ENCODE data around the gene MARK2. TPM values are rescaled to one million over a fixed set of nuclear protein-coding genes. Genes with fewer than 3 reads are reported as not detected.
A peak's percentile ranks its signal among the peaks of the same experiment; 100 is the strongest.

Gene MARK2
- total and polyA plus RNA-seq, 2 of the 8 experiments (the other 6 are each of a cell fraction or from before 2014, with no cell fraction given) = 19.3 to 58.5 TPM

DNA sequence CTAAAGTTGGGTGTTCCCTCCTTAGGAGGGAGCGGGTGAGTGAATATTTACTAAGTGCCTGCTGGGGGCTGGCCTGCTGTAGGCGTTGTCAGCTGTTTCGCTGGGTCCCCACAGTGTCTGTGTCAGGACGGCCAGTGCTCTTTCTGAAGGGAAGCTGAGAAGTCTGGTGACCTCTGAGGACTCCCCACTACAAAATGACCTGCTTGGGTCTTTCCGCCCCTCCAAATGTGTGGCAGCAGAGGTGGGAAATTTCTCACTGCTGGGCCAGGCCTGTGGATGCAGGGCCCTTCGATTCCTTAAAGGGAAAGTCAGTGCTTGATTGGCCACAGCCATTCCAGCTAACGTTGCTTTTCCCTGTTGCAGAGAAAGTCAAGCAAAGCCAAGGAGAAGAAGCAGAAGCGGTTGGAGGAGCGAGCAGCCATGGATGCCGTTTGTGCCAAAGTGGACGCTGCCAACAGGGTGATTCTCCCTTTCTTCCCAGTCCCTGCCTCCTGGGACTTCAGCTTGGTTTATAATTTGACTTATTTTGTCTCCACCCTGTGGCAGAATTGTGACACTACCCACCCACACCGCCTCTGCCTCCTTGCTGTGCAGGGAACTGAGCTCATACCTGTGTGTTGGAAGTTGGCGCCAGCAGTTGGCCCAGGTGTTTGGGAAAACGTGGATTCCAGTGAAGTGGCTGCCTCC, 106.7 kb downstream of the MARK2 start:
- Histone ChIP-seq H3K18ac (ENCODE audit: extremely low read depth, low read length) (no peak overlapping the region), H3K27me3 (replicated peaks in 1 of 4; ENCODE audit: control insufficient read depth in 3 of 4, extremely low read depth in 1 of 4, insufficient read depth in 3 of 4, low read length in 3 of 4) (no peaks in the 10 kb centered on the region), H4K8ac (ENCODE audit: extremely low read depth, insufficient read depth, low read length) (no peak overlapping the region), H3K27ac (ENCODE audit: low read depth, low read length) (no peak overlapping the region), H3K9me3 (ENCODE audit: insufficient read depth in 2 of 2, low read depth in 1 of 2, low read length in 1 of 2) (no peaks in the 10 kb centered on the region), H3K36me3 (ENCODE audit: control insufficient read depth in 2 of 4, insufficient read depth in 4 of 4, low read length in 3 of 4) (peaks cover 6 to 18% (median 13%) of the 10 kb centered on the region in 4 experiments; a peak in 6 of 8 replicates), H3K23ac (ENCODE audit: insufficient read length) (no peak overlapping the region), H2BK12ac (ENCODE audit: low read depth, low read length) (no peak overlapping the region), H2AK5ac (ENCODE audit: low read depth, low read length) (no peak overlapping the region), H4K5ac (ENCODE audit: insufficient read length, low read depth, low read length) (no peak overlapping the region), H4K20me1 (replicated peaks in 1 of 2; ENCODE audit: control insufficient read depth in 1 of 2, insufficient read depth in 2 of 2, low read length in 2 of 2) (peaks cover 8 to 15% of the 10 kb centered on the region in 2 experiments), H2BK5ac (ENCODE audit: low read depth, low read length) (no peak overlapping the region), H2AFZ (ENCODE audit: low read length) (no peak overlapping the region), H4K91ac (replicated peaks; ENCODE audit: insufficient read length, low read length) (no peak overlapping the region), H2BK120ac (replicated peaks; ENCODE audit: low read depth, low read length) (no peak overlapping the region), H3K9ac (replicated peaks in 1 of 4; ENCODE audit: extremely low read depth in 1 of 4, low read depth in 3 of 4, low read length in 3 of 4) (no peak overlapping the region), H3K14ac (ENCODE audit: insufficient read length) (no peak overlapping the region), H3K79me1 (ENCODE audit: low read depth, low read length) (peaks cover 3% of the 10 kb centered on the region; the same call in 1 of the 2 replicates), H3K4me1 (replicated peaks in 1 of 4; ENCODE audit: control insufficient read depth in 3 of 4, insufficient read depth in 4 of 4, low read length in 3 of 4) (no peaks in the 10 kb centered on the region; a peak in 1 of 7 replicates), H2BK15ac (ENCODE audit: low read length) (no peak overlapping the region), H3K4ac (replicated peaks; ENCODE audit: insufficient read length, low read depth, low read length) (no peak overlapping the region), H3K4me3 (ENCODE audit: extremely low read depth in 1 of 4, insufficient read depth in 2 of 4, low read depth in 3 of 4, low read length in 4 of 4) (no peak overlapping the region), H2BK20ac (ENCODE audit: low read length) (no peak overlapping the region), H3K23me2 (ENCODE audit: low read depth, low read length) (no peaks in the 10 kb centered on the region), H3K4me2 (ENCODE audit: insufficient read depth in 1 of 2, low read depth in 2 of 2, low read length in 2 of 2) (0 out of 4 replicates have a peak overlapping the region, but pooled peaks of 1 of the 2 experiments have one; percentile 3), H3K79me2 (ENCODE audit: control insufficient read depth in 1 of 2, insufficient read depth in 2 of 2, low read length in 2 of 2) (peaks cover 0 to 38% of the 10 kb centered on the region in 2 experiments), H3K56ac (replicated peaks; ENCODE audit: insufficient read length, low read depth, low read length) (no peak overlapping the region)
- CTCF ChIA-PET (ENCODE audit: partially characterized antibody) = interaction anchor here (0.7 to 6.3 kb wide), 42 partner anchors 9 to 284 kb away, joined by 3 to 51 read pairs (median 4); partner anchors contain the start of gene RCOR2
- POLR2A ChIA-PET (ENCODE audit: partially characterized antibody) = interaction anchor here (0.9 to 2.6 kb wide), 14 partner anchors 14 to 108 kb away, joined by 3 to 15 read pairs (median 4); partner anchors contain the start of genes MARK2 and RCOR2
- 70% methylated on average over 14 of the region's 14 CpGs; no CpG with 5 or more reads in 1 of the 2 experiments for WGBS, 2 experiments (ENCODE audit: extremely low coverage in 1 of 2, insufficient coverage in 1 of 2, insufficient read length in 1 of 2, insufficient replicate concordance in 2 of 2, low coverage in 1 of 2, low lambda C conversion rate in 2 of 2, missing lambda C conversion rate in 1 of 2)
- FAIRE-seq (no peak), DNase-seq (ENCODE audit: low read depth in 1 of 2, low spot score in 2 of 2) (peak; percentile 27 to 72)
- TF ChIP-seq, protein P1, sequence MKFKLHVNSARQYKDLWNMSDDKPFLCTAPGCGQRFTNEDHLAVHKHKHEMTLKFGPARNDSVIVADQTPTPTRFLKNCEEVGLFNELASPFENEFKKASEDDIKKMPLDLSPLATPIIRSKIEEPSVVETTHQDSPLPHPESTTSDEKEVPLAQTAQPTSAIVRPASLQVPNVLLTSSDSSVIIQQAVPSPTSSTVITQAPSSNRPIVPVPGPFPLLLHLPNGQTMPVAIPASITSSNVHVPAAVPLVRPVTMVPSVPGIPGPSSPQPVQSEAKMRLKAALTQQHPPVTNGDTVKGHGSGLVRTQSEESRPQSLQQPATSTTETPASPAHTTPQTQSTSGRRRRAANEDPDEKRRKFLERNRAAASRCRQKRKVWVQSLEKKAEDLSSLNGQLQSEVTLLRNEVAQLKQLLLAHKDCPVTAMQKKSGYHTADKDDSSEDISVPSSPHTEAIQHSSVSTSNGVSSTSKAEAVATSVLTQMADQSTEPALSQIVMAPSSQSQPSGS (IDR thresholded peaks at IDR 0.05; ENCODE audit: low read length) = no peak
- TF ChIP-seq RAD21 (IDR thresholded peaks at IDR 0.05 in 1 of 2, conservative IDR thresholded peaks at IDR 0.05 in 1 of 2; ENCODE audit: low read depth in 2 of 2, low read length in 2 of 2) = peak; percentile 73 to 77
- TF ChIP-seq CTCF (IDR thresholded peaks at IDR 0.05; ENCODE audit: control extremely low read depth in 1 of 3, insufficient read depth in 1 of 3, low read depth in 1 of 3, low read length in 3 of 3) = peak; percentile 55 to 72 (median 72)
- TF ChIP-seq YY1 (IDR thresholded peaks at IDR 0.05; ENCODE audit: low read depth, low read length) = peak; percentile 63
- no peak for TF ChIP-seq JUND (IDR thresholded peaks at IDR 0.05; ENCODE audit: low read length)
- no peak for TF ChIP-seq EGR1 (IDR thresholded peaks at IDR 0.05; ENCODE audit: borderline replicate concordance, low read depth, low read length)
